HL-60 (cell line): ENCODE results near the gene XIRP1.
A peak's percentile ranks its signal among the peaks of the same experiment; 100 is the strongest.

Experiments used
- DNase-seq, 2 experiments: peaks; one replicate each; pipeline ENCODE4 v3.0.0-alpha.2; 2010 to 2020; ENCODE audit warnings: low read depth in 1 of 2, low spot score in 1 of 2
- H3K27ac ChIP-seq: fragments of 250-450 bp; sonication (Bioruptor Pico); replicated peaks from 2 replicates; pipeline ENCODE4 v1.5.1; 2020; ENCODE audit warnings: mild to moderate bottlenecking, moderate library complexity
- H3K27me3 ChIP-seq: fragments of 250-450 bp; sonication (Bioruptor Pico); 2 replicates; pipeline ENCODE4 v1.5.1; 2021; ENCODE audit warnings: mild to moderate bottlenecking, moderate library complexity; ENCODE audit not compliant: insufficient read depth, poor library complexity, severe bottlenecking
- H3K4me3 ChIP-seq: replicated peaks from 2 replicates; pipeline ENCODE4 v1.5.1; 2011; ENCODE audit warnings: mild to moderate bottlenecking, control low read depth, low read length; ENCODE audit not compliant: insufficient read depth
- CTCF ChIP-seq: IDR thresholded peaks from one replicate; pipeline ENCODE4 v1.5.1; 2011; ENCODE audit warnings: low read length, control low read depth, inconsistent platforms; ENCODE audit not compliant: insufficient read depth
- GABPA ChIP-seq: IDR thresholded peaks from 2 replicates; pipeline ENCODE4 v1.6.1; 2012; ENCODE audit warnings: low read depth
- POLR2AphosphoS5 ChIP-seq: IDR thresholded peaks from 2 replicates; pipeline ENCODE4 v1.6.1; 2012; ENCODE audit warnings: low read depth
- REST ChIP-seq: IDR thresholded peaks from 2 replicates; pipeline ENCODE4 v1.6.1; 2012; ENCODE audit warnings: low read depth; ENCODE audit not compliant: insufficient replicate concordance
- SPI1 ChIP-seq: IDR thresholded peaks from 2 replicates; pipeline ENCODE4 v1.6.1; 2012; ENCODE audit warnings: low read depth, mild to moderate bottlenecking, borderline replicate concordance

The XIRP1 gene

GRCh38 chr3:39156421-39156820 lies 36.0 kb downstream of the XIRP1 start:
- H3K27me3 ChIP-seq, result no peaks in the 10 kb centered on the region
- no peak for DNase-seq
- no peak overlapping the region for H3K27ac ChIP-seq
- no peak overlapping the region for H3K4me3 ChIP-seq
- TF ChIP-seq REST (no peak), CTCF (no peak), SPI1 (no peak), GABPA (no peak), POLR2AphosphoS5 (no peak)

- Histone ChIP-seq H3K4me3 (no peak overlapping the region), H3K27me3 (no peaks in the 10 kb centered on the region), H3K27ac (no peak overlapping the region)
- TF ChIP-seq GABPA (no peak), POLR2AphosphoS5 (no peak), CTCF (no peak), SPI1 (no peak), REST (no peak)
- DNase-seq, result no peak
Measured at GRCh38 chr3:39154280-39155021, 37.9 kb downstream of the XIRP1 start.

- TF ChIP-seq GABPA, result no peak
- TF ChIP-seq SPI1, result no peak
- no peak for TF ChIP-seq POLR2AphosphoS5
- TF ChIP-seq CTCF, result no peak
- no peak for TF ChIP-seq REST
- no peak for DNase-seq
- no peaks in the 10 kb centered on the region for H3K27me3 ChIP-seq
- 0 out of 2 replicates have a peak overlapping the region, but pooled peaks have one; percentile 43 for H3K27ac ChIP-seq
- H3K4me3 ChIP-seq, result peak overlapping the region; percentile 68
Measured at GRCh38 chr3:39153977-39154279, 38.5 kb downstream of the XIRP1 start.
